IMR-90 (cell line): Measurements from ENCODE around the gene CNDP2.

Experiments used
- CEBPB ChIP-seq: IDR thresholded peaks from 2 replicates; pipeline ENCODE4 v1.6.1; 2012; ENCODE audit warnings: low read depth, low read length, improper control_type of control experiment
- CTCF ChIP-seq: conservative IDR thresholded peaks from 2 replicates; pipeline ENCODE4 v1.5.1; 2012; ENCODE audit warnings: mild to moderate bottlenecking, low read depth, low read length, improper control_type of control experiment
- ELK1 ChIP-seq: fragments of 150-350 bp; IDR thresholded peaks from 2 replicates; pipeline ENCODE4 v1.6.1; 2016; ENCODE audit warnings: low read depth, mild to moderate bottlenecking, low read length, moderate library complexity, borderline replicate concordance
- POLR2A ChIP-seq: IDR thresholded peaks from 2 replicates; pipeline ENCODE4 v1.6.1; 2012; ENCODE audit warnings: mild to moderate bottlenecking, low read depth, low read length
- RAD21 ChIP-seq: IDR thresholded peaks from 2 replicates; pipeline ENCODE4 v1.6.1; 2012; ENCODE audit warnings: low read length, improper control_type of control experiment
- SMC3 ChIP-seq: fragments of 150-350 bp; IDR thresholded peaks from 2 replicates; pipeline ENCODE4 v1.6.1; 2016; ENCODE audit warnings: low read depth, mild to moderate bottlenecking, antibody characterized with exemption, low read length, moderate library complexity
- USF2 ChIP-seq: fragments of 150-350 bp; IDR thresholded peaks from 2 replicates; pipeline ENCODE4 v1.6.1; 2017; ENCODE audit warnings: mild to moderate bottlenecking, antibody characterized with exemption, low read length, low read depth

GRCh38 chr18:74563999-74564398 is 67.8 kb downstream of the CNDP2 start:
- no peak for TF ChIP-seq CTCF
- no peak for TF ChIP-seq USF2
- no peak for TF ChIP-seq ELK1
- no peak for TF ChIP-seq RAD21
- no peak for TF ChIP-seq POLR2A
- TF ChIP-seq SMC3: no peak
- TF ChIP-seq CEBPB: no peak
